GM12891 (cell line): ENCODE measurements around the gene TMC5.

ENCODE experiments used
- POLR2A ChIP-seq: IDR thresholded peaks from 2 replicates; pipeline ENCODE4 v1.6.1; 2011; ENCODE audit warnings: low read depth, low read length, control low read depth
- POLR2AphosphoS5 ChIP-seq: IDR thresholded peaks from 2 replicates; pipeline ENCODE4 v1.6.1; 2011; ENCODE audit warnings: low read depth, low read length, control low read depth
- TAF1 ChIP-seq: IDR thresholded peaks from 2 replicates; pipeline ENCODE4 v1.6.1; 2011; ENCODE audit warnings: low read depth, low read length, control low read depth

DNA sequence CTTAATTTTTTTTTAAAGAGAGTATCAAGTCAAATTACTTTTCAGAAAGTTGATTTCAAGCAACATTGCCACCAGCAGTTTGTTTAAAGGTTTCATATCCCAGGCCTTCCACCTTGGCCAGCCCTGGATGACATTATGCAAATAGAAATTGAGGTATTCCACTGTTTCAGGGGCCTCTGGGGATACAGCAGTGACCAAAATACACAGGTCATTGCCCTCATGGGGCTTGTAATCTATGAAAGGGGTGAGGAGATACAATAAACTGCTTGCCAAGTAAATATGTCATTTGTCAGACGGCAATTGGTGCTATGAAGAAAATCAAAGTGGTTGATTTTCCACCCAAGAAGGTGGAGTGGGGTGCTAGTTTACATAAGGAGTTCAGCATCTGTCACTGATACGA, 37.8 kb upstream of the TMC5 start:
- TF ChIP-seq POLR2AphosphoS5 (no peak), POLR2A (no peak), TAF1 (no peak)
